H9 (cell line): ENCODE results near the gene STON2. TPM values are rescaled to one million over a fixed set of nuclear protein-coding genes. Genes with fewer than 3 reads are reported as not detected.

Experiments
- DNase-seq: peaks from one replicate; pipeline ENCODE4 v3.0.0-alpha.2; 2017
- H2AFZ ChIP-seq: one replicate; pipeline ENCODE4 v1.6.1; 2013; ENCODE audit warnings: mild to moderate bottlenecking, low read length, control low read depth, moderate library complexity
- H2AK5ac ChIP-seq: 2 replicates; pipeline ENCODE4 v1.6.1; 2013; ENCODE audit warnings: low read length, control low read depth, mixed read lengths; ENCODE audit not compliant: insufficient read length
- H2BK120ac ChIP-seq: one replicate; pipeline ENCODE4 v1.6.1; 2013; ENCODE audit warnings: low read depth, mild to moderate bottlenecking, low read length, control low read depth, inconsistent platforms; ENCODE audit not compliant: poor library complexity, severe bottlenecking
- H2BK12ac ChIP-seq: 2 replicates; pipeline ENCODE4 v1.6.1; 2013; ENCODE audit warnings: low read length, control low read depth, mixed read lengths, low read depth; ENCODE audit not compliant: insufficient read length
- H2BK15ac ChIP-seq: 2 replicates; pipeline ENCODE4 v1.6.1; 2013; ENCODE audit warnings: low read depth, low read length, control low read depth
- H2BK20ac ChIP-seq: one replicate; pipeline ENCODE4 v1.6.1; 2013; ENCODE audit warnings: low read depth, mild to moderate bottlenecking, low read length, control low read depth, inconsistent platforms; ENCODE audit not compliant: poor library complexity, severe bottlenecking
- H2BK5ac ChIP-seq: 2 replicates; pipeline ENCODE4 v1.6.1; 2013; ENCODE audit warnings: low read length, control low read depth, mixed read lengths; ENCODE audit not compliant: insufficient read length
- H3K14ac ChIP-seq: 2 replicates; pipeline ENCODE4 v1.6.1; 2013; ENCODE audit warnings: low read length, control low read depth; ENCODE audit not compliant: insufficient read depth
- H3K18ac ChIP-seq: 2 replicates; pipeline ENCODE4 v1.6.1; 2013; ENCODE audit warnings: low read depth, mild to moderate bottlenecking, mixed read lengths, low read length, control low read depth; ENCODE audit not compliant: insufficient read length
- H3K23ac ChIP-seq: 2 replicates; pipeline ENCODE4 v1.6.1; 2013; ENCODE audit warnings: low read length, control low read depth, mixed read lengths, low read depth; ENCODE audit not compliant: insufficient read length
- H3K23me2 ChIP-seq: 2 replicates; pipeline ENCODE4 v1.6.1; 2013; ENCODE audit warnings: low read depth, mild to moderate bottlenecking, mixed read lengths, low read length, control low read depth; ENCODE audit not compliant: insufficient read length, poor library complexity, severe bottlenecking
- H3K27ac ChIP-seq: 2 replicates; pipeline ENCODE4 v1.5.1; 2013; ENCODE audit warnings: low read length, control low read depth, mixed read lengths, low read depth; ENCODE audit not compliant: insufficient read length
- H3K27me3 ChIP-seq: 2 replicates; pipeline ENCODE4 v1.6.1; 2013; ENCODE audit warnings: low read length, control low read depth, inconsistent platforms; ENCODE audit not compliant: insufficient read depth
- H3K4ac ChIP-seq: 2 replicates; pipeline ENCODE4 v1.6.1; 2013; ENCODE audit warnings: low read depth, mild to moderate bottlenecking, control low read depth, inconsistent platforms, low read length, moderate library complexity
- H3K4me1 ChIP-seq: 2 replicates; pipeline ENCODE4 v1.6.1; 2013; ENCODE audit warnings: low read length, control low read depth, inconsistent platforms; ENCODE audit not compliant: insufficient read depth
- H3K4me2 ChIP-seq: 2 replicates; pipeline ENCODE4 v1.6.1; 2013; ENCODE audit warnings: low read length, control low read depth, mixed read lengths; ENCODE audit not compliant: insufficient read length, insufficient read depth
- H3K56ac ChIP-seq: 2 replicates; pipeline ENCODE4 v1.6.1; 2013; ENCODE audit warnings: low read depth, mild to moderate bottlenecking, mixed read lengths, low read length, control low read depth; ENCODE audit not compliant: insufficient read length
- H3K79me1 ChIP-seq: 2 replicates; pipeline ENCODE4 v1.6.1; 2013; ENCODE audit warnings: low read depth, mild to moderate bottlenecking, moderate library complexity, low read length, control low read depth, inconsistent platforms; ENCODE audit not compliant: insufficient read depth, poor library complexity, severe bottlenecking
- H3K79me2 ChIP-seq: 2 replicates; pipeline ENCODE4 v1.6.1; 2013; ENCODE audit warnings: low read length, control low read depth, inconsistent platforms; ENCODE audit not compliant: insufficient read depth
- H3K9ac ChIP-seq: 2 replicates; pipeline ENCODE4 v1.6.1; 2013; ENCODE audit warnings: low read length, control low read depth, mixed read lengths; ENCODE audit not compliant: insufficient read length; ENCODE audit errors: extremely low read depth
- H3K9me3 ChIP-seq: one replicate; pipeline ENCODE4 v1.6.1; 2013; ENCODE audit warnings: low read depth, low read length, inconsistent platforms; ENCODE audit not compliant: control insufficient read depth
- H3T11ph ChIP-seq: one replicate; pipeline ENCODE4 v1.6.1; 2013; ENCODE audit warnings: mild to moderate bottlenecking, low read length, control low read depth, inconsistent platforms
- H4K20me1 ChIP-seq: one replicate; pipeline ENCODE4 v1.6.1; 2013; ENCODE audit not compliant: control insufficient read depth, insufficient read length, insufficient read depth
- H4K5ac ChIP-seq: 2 replicates; pipeline ENCODE4 v1.6.1; 2013; ENCODE audit warnings: low read depth, mild to moderate bottlenecking, mixed read lengths, low read length, control low read depth; ENCODE audit not compliant: insufficient read length
- H4K8ac ChIP-seq: replicated peaks from 2 replicates; pipeline ENCODE4 v1.6.1; 2013; ENCODE audit warnings: low read length, control low read depth, mixed read lengths, low read depth; ENCODE audit not compliant: insufficient read length
- H4K91ac ChIP-seq: 2 replicates; pipeline ENCODE4 v1.6.1; 2013; ENCODE audit warnings: low read depth, mild to moderate bottlenecking, moderate library complexity, mixed read lengths, low read length, control low read depth; ENCODE audit not compliant: insufficient read length
- H3K27ac Mint-ChIP-seq, 3 experiments: 2 replicates in 2 of 3; 3 replicates in 1 of 3; pipeline ENCODE4 v1.8.0; 2020 to 2021; ENCODE audit warnings: mixed read lengths in 3 of 3, mild to moderate bottlenecking in 1 of 3, moderate library complexity in 1 of 3
- H3K27me3 Mint-ChIP-seq: 2 replicates; pipeline ENCODE4 v1.8.0; 2021; ENCODE audit warnings: low read depth, mild to moderate bottlenecking, moderate library complexity, mixed read lengths
- H3K36me3 Mint-ChIP-seq, 3 experiments: 2 replicates in 2 of 3; 3 replicates in 1 of 3; pipeline ENCODE4 v1.8.0; 2020 to 2021; ENCODE audit warnings: low read depth in 3 of 3, mixed read lengths in 3 of 3; ENCODE audit not compliant: insufficient read depth in 1 of 3
- H3K4me1 Mint-ChIP-seq, 2 experiments: 2 replicates each; pipeline ENCODE4 v1.8.0; 2020; ENCODE audit warnings: mixed read lengths in 2 of 2
- H3K4me3 Mint-ChIP-seq, 2 experiments: 2 replicates in 1 of 2; 3 replicates in 1 of 2; pipeline ENCODE4 v1.8.0; 2020 to 2021; ENCODE audit warnings: mild to moderate bottlenecking in 2 of 2, mixed read lengths in 2 of 2, moderate library complexity in 1 of 2
- H3K9me3 Mint-ChIP-seq, 2 experiments: 2 replicates in 1 of 2; 3 replicates in 1 of 2; pipeline ENCODE4 v1.8.0; 2020; ENCODE audit warnings: mild to moderate bottlenecking in 2 of 2, mixed read lengths in 2 of 2, moderate library complexity in 1 of 2
- CTCF ChIP-seq: fragments of 200-600 bp; sonication (generic); conservative IDR thresholded peaks from 3 replicates; pipeline ENCODE4 v1.8.0; 2021; ENCODE audit warnings: antibody characterized with exemption, mild to moderate bottlenecking
- WGBS: extraction: QIAGEN DNeasy Blood & Tissue Kit; methylation state at CpG from one replicate; pipeline ENCODE4 v1.1.7; 2013; ENCODE audit warnings: missing lambda C conversion rate, low lambda C conversion rate, mixed read lengths; ENCODE audit not compliant: insufficient read length; ENCODE audit errors: extremely low coverage; 5-methylcytosine and 5-hydroxymethylcytosine counted together
- total RNA-seq: library from RNA; stranded (reverse); gene quantifications from 2 replicates; pipeline ENCODE4 v1.2.1, GENCODE V29; 2021

STON2 gene
- total RNA-seq, 1 experiment from 2014 or later = 62.9 TPM

GRCh38 chr14:81394739-81395138, 5.4 kb downstream of the STON2 start:
- no peak overlapping the region for H3K27ac ChIP-seq
- no peak overlapping the region for H3K9ac ChIP-seq
- Mint-ChIP-seq H3K36me3 (peaks cover 36 to 48% (median 39%) of the 10 kb centered on the region in 3 experiments; a peak in 6 of 7 replicates), H3K27ac (no peak overlapping the region), H3K9me3 (no peaks in the 10 kb centered on the region), H3K27me3 (no peaks in the 10 kb centered on the region), H3K4me1 (peaks cover 0 to 6% of the 10 kb centered on the region in 2 experiments; a peak in 2 of 4 replicates), H3K4me3 (no peak overlapping the region)
- H3K23me2 ChIP-seq = no peaks in the 10 kb centered on the region
- no peak overlapping the region for H2BK120ac ChIP-seq
- H2AFZ ChIP-seq = no peak overlapping the region
- no peak overlapping the region for H4K5ac ChIP-seq
- H3K18ac ChIP-seq = no peak overlapping the region
- no peak overlapping the region for H3K56ac ChIP-seq
- no peaks in the 10 kb centered on the region for H3K4me1 ChIP-seq
- no peak overlapping the region for H2BK5ac ChIP-seq
- no peaks in the 10 kb centered on the region for H4K20me1 ChIP-seq
- no peak overlapping the region for H4K91ac ChIP-seq
- H3K9me3 ChIP-seq = no peaks in the 10 kb centered on the region
- no peak overlapping the region for H2BK20ac ChIP-seq
- no peak for DNase-seq
- H3K14ac ChIP-seq = no peak overlapping the region
- H3K4ac ChIP-seq = no peak overlapping the region
- H3K27me3 ChIP-seq = no peaks in the 10 kb centered on the region
- no peak overlapping the region for H2BK12ac ChIP-seq
- H3T11ph ChIP-seq = no peak overlapping the region
- no peak overlapping the region for H2BK15ac ChIP-seq
- no peak for TF ChIP-seq CTCF
- H4K8ac ChIP-seq = no peak overlapping the region
- H3K79me2 ChIP-seq = no peaks in the 10 kb centered on the region
- no CpG with 5 or more reads among the region's 1 CpG for WGBS
- H2AK5ac ChIP-seq = no peak overlapping the region
- no peak overlapping the region for H3K23ac ChIP-seq
- no peak overlapping the region for H3K4me2 ChIP-seq
- H3K79me1 ChIP-seq = no peaks in the 10 kb centered on the region
